Measurements from ENCODE around the gene PROP1.
"Not testable (repeated sequence)": the region's sequence is repeated elsewhere in the genome, so short reads cannot be mapped to it uniquely, and the experiment has no call there.

The PROP1 gene

GRCh38 chr5:177995691-177996595 lies at the start of gene PROP1:
Gene PROP1 (minus strand): TSS chr5:177996242. CDS start chr5:177995933, 309 bp downstream.
- ATAC-seq = no peak
- no peak for DNase-seq

GRCh38 chr5:178019379-178020030 lies 23.5 kb upstream of the PROP1 start:
- not testable (repeated sequence) for ATAC-seq, DNase-seq

GRCh38 chr5:178012758-178013157 lies 16.7 kb upstream of the PROP1 start:
- DNase-seq = not testable (repeated sequence)
- peak; percentile 68 for ATAC-seq

GRCh38 chr5:178011816-178012554 lies 15.9 kb upstream of the PROP1 start:
- not testable (repeated sequence) for ATAC-seq, DNase-seq

GRCh38 chr5:178007272-178007671 lies 11.2 kb upstream of the PROP1 start:
- ATAC-seq, DNase-seq: not testable (repeated sequence)

- DNase-seq = peak; percentile 80
- ATAC-seq = peak; percentile 97
Measured at GRCh38 chr5:178006536-178007231, 10.6 kb upstream of the PROP1 start.

- DNase-seq = not testable (repeated sequence)
- ATAC-seq = peak; percentile 38
Measured at GRCh38 chr5:178006181-178006535, 10.1 kb upstream of the PROP1 start.

- DNase-seq (no peak), ATAC-seq (no peak)
Measured at GRCh38 chr5:177997846-177998245, 1.8 kb upstream of the PROP1 start.

- ATAC-seq (no peak), DNase-seq (no peak)
Measured at GRCh38 chr5:177997319-177997670, 1.3 kb upstream of the PROP1 start.

- ATAC-seq (no peak), DNase-seq (no peak)
Measured at GRCh38 chr5:177996660-177997318, 747 bp upstream of the PROP1 start.

GRCh38 chr5:177994561-177995190 lies 1.4 kb downstream of the PROP1 start:
- no peak for DNase-seq
- ATAC-seq = no peak

- ATAC-seq = no peak
- DNase-seq = no peak
Measured at GRCh38 chr5:177994063-177994462, 2.0 kb downstream of the PROP1 start.

GRCh38 chr5:177992466-177992865 lies 3.6 kb downstream of the PROP1 start:
- DNase-seq (no peak), ATAC-seq (no peak)

GRCh38 chr5:177988989-177989625 lies 6.9 kb downstream of the PROP1 start:
- no peak for DNase-seq
- no peak for ATAC-seq

- ATAC-seq (no peak), DNase-seq (no peak)
Measured at GRCh38 chr5:177987326-177987725, 8.7 kb downstream of the PROP1 start.

GRCh38 chr5:177985430-177986040 lies 10.5 kb downstream of the PROP1 start:
- ATAC-seq (no peak), DNase-seq (no peak)

GRCh38 chr5:177984584-177985206 lies 11.3 kb downstream of the PROP1 start:
- DNase-seq (no peak), ATAC-seq (no peak)

GRCh38 chr5:177983763-177984583 lies 12.1 kb downstream of the PROP1 start:
- ATAC-seq = no peak
- no peak for DNase-seq

- no peak for DNase-seq
- no peak for ATAC-seq
Measured at GRCh38 chr5:177982956-177983355, 13.1 kb downstream of the PROP1 start.
